HG02610 (cell line): ENCODE data around the gene LCN10.
A peak's percentile ranks its signal among the peaks of the same experiment; 100 is the strongest.

ENCODE experiments used
- ATAC-seq: cut with Tn5 transposase; IDR thresholded peaks from one replicate; pipeline ENCODE4 v1.9.1; 2021; ENCODE audit warnings: mild to moderate bottlenecking, moderate library complexity; ENCODE audit not compliant: unreplicated experiment

Gene LCN10

GRCh38 chr9:136740491-136740890 lies 2.2 kb downstream of the LCN10 start:
- no peak for ATAC-seq

- no peak for ATAC-seq
Measured at GRCh38 chr9:136740069-136740468, 2.7 kb downstream of the LCN10 start.

GRCh38 chr9:136739509-136739908 lies 3.2 kb downstream of the LCN10 start:
- ATAC-seq = no peak

- no peak for ATAC-seq
Measured at GRCh38 chr9:136738960-136739359, 3.8 kb downstream of the LCN10 start.

GRCh38 chr9:136735812-136736480 lies 6.8 kb downstream of the LCN10 start:
- ATAC-seq = no peak

GRCh38 chr9:136734837-136735496 lies 7.8 kb downstream of the LCN10 start:
- no peak for ATAC-seq

GRCh38 chr9:136733611-136734010 lies 9.1 kb downstream of the LCN10 start:
- ATAC-seq = no peak

- ATAC-seq = no peak
Measured at GRCh38 chr9:136732444-136733178, 10.1 kb downstream of the LCN10 start.

- no peak for ATAC-seq
Measured at GRCh38 chr9:136729926-136730325, 12.8 kb downstream of the LCN10 start.

- no peak for ATAC-seq
Measured at GRCh38 chr9:136729144-136729543, 13.6 kb downstream of the LCN10 start.

- peak; percentile 12 for ATAC-seq
Measured at GRCh38 chr9:136728548-136729123, 14.1 kb downstream of the LCN10 start.

- ATAC-seq = peak; percentile 59
Measured at GRCh38 chr9:136728080-136728547, 14.6 kb downstream of the LCN10 start.

- ATAC-seq = no peak
Measured at GRCh38 chr9:136726631-136727191, 16.0 kb downstream of the LCN10 start.

- ATAC-seq = no peak
Measured at GRCh38 chr9:136726118-136726517, 16.6 kb downstream of the LCN10 start.

- ATAC-seq = no peak
Measured at GRCh38 chr9:136725612-136726011, 17.1 kb downstream of the LCN10 start.

- no peak for ATAC-seq
Measured at GRCh38 chr9:136724772-136725171, 18.0 kb downstream of the LCN10 start.

- ATAC-seq = no peak
Measured at GRCh38 chr9:136723989-136724388, 18.8 kb downstream of the LCN10 start.

GRCh38 chr9:136723362-136723976 lies 19.3 kb downstream of the LCN10 start:
- ATAC-seq = no peak

- ATAC-seq = no peak
Measured at GRCh38 chr9:136722969-136723356, 19.8 kb downstream of the LCN10 start.

- ATAC-seq = no peak
Measured at GRCh38 chr9:136722093-136722968, 20.4 kb downstream of the LCN10 start.
